Measurements from ENCODE around the gene VAC14. TPM values are rescaled to one million over a fixed set of nuclear protein-coding genes. Genes with fewer than 3 reads are reported as not detected.
A peak's percentile ranks its signal among the peaks of the same experiment; 100 is the strongest.
"Not testable (repeated sequence)": the region's sequence is repeated elsewhere in the genome, so short reads cannot be mapped to it uniquely, and the experiment has no call there.

VAC14 gene
- total RNA-seq, 1 donor from 2014 or later, result 20.6 TPM

DNA sequence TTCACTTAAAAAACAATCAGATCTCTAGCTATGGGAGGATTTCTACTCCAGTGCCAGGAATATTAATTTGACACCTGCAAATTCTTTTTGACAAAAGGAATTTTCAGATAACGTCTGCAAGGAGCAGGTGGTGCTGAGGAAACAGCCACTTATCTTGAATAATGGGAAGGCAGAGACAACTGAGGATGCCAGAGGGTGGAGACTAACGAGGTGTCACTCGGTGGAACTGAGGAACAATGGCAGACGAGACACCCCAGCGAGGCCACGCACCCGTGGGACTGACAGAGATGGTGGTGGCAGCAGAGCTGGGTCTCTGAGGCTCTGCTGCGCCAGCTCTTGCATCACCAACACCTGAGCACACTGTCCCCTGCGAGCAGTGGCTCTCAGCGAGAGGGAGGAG lies 42.2 kb downstream of the VAC14 start:
- DNase-seq, result no peak

DNA sequence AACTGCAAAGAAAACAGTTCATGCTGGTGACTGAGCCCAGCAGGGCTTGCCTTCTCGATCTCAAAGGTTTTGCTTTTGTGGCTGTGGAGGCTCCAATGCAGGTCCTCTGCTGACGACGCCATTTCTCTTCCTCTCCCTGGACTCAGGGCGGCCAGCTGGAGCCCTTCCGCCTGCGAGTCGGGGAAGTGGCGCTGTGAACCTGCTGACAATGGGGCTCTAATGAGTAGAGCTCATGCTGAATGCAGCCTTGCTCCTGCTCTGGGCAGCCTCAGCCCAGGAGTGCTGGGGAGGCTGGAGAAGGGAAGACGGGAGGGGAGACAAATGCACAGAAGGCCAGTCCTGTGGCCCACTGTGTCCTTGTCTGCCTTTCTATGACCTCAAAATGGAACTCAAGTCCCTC lies 43.8 kb downstream of the VAC14 start:
- DNase-seq, result no peak

DNA sequence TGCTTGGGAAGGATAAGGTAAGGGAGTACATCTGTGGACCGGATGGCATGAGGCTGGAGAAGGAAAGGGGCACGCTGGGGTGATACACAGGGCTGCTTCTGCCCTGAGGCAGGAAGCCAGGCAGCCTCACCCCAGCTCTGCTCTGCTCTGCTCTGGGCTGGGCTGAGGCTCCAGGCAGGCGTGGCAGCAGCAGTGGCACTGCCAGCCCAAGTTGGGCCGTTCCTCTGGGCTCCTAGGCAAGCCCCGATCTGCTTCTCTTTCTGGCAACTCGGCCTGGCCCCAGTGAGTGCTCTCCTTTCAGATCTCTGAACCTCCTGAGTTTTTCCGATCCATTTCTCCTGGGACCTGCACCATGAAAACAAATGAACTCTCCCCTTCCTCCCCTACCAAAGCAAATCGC lies 44.9 kb downstream of the VAC14 start:
- no peak for DNase-seq

DNA sequence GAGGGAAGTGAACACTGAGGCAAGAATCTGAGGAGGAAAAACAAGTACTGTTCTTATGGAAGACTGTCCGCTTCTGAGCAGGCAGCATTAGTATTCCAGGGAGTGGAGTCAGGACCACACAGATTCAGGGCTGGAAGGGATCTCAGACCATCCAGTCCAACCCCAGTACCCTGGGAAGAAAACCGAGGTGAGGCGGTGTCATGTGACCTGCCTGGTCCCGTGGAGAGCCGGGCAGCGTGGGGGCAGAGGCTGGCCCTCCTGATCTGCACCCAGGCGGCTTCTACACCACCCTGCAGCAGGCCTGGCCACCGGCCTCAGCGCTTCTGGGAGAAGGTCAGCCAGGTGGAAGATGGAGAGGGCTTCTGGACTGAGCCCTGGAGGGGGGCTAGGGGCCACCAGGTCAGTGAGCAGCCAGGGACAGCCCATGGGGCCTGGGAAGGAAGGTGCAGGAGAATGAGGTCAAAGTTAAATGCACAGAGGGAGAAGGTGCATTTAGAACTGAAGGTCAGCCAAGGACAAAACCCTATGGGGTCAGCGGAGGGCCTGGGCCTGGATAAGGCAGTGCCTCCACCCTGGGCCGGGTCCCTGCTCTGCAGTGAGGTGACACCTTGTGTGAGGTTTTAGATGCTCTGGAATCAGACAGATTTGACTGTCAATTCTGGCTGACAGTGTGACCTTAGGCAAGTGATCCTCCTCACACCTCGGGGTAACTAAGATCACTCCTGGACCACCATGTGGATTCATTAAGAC lies 45.9 kb downstream of the VAC14 start:
- DNase-seq, result no peak

DNA sequence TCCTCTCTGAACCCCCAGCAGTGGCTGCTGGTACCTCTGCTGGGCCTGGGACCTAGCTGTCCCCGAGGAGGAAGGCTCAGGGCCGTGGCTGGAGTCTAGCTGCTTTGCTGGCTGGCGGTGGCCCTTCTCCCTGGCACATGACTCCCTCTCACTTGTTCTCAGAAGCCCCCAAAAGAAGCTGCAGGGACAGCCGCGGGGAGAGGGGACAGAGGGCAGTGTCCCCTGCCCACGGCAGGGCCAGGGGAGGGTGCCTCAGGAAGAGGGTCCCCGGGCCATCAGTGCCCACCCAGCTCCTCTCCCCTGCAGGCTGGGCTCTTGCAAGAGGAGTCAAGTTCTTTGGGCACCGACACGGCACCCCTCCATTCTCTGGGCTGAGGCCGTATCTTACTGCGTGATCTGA lies 46.6 kb downstream of the VAC14 start:
- DNase-seq, result no peak

DNA sequence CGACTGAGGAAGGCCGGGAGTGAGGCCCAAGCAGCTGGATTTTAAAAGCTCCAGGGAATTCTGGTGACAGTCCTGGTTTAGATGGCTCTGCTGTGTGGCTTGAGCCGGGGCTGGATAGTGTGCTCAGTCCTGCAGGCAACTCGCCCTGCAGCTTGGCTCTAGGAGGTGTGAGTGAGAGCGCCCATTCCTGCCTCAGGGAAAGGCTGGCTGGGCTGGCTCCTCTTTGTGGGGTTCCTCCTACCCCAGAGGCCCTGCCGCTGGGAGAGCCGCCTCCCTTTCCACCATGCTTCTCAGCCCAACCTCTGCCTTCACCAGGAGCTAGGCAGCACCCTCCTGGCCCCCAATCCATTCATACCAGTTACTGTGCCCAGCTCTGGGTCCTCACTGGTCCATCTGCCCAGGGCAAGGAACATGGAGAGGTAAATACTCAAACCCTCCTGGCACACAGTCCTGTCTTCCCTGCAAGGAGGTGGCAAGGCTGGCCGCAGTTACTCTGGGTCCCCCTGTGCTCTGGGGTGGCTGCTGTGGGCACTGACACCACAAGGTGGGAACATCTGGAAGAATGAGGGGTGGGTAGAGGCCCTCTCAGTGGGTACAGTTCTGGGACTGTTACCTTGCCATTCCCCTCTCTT lies 47.1 kb downstream of the VAC14 start:
- DNase-seq, result no peak

DNA sequence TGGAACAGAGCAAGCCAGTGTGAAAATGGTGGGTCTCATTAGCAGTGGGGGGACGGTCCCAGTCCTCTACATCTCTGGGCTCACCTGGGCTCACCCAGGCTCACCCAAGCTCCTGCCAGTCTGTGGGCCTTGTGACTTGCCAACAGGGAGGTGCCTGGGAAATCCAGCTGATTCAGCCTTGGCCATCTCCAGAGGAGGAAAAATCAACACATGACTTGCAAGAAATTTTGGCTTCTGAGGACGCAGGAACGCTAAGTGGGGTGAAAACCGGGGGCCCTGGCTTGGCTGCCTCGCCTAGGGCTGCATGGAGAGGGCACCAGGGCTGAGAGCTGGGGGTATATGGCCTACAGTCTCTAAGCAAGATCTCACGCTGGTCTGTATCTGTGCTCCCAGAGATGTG lies 47.7 kb downstream of the VAC14 start:
- no peak for DNase-seq

DNA sequence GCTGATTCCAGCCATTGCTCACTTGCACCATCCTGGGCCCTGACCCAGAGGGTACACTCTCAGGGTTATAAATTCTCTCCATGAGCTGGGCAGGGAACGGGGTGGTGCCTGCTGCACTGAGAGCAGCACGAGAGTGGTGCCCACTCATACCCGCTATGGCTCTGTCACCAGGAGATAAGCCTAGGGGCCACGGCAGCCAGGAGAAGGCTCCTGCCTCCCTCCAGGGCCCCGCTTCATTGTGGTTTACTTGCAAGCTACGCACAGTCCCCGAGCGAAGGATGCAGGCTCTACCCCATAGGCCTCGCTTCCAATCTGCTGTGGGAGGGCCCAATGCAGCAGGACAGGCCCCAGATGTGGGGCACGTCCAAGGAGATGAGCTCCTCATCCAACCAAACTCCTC lies 48.5 kb downstream of the VAC14 start:
- DNase-seq, result no peak

DNA sequence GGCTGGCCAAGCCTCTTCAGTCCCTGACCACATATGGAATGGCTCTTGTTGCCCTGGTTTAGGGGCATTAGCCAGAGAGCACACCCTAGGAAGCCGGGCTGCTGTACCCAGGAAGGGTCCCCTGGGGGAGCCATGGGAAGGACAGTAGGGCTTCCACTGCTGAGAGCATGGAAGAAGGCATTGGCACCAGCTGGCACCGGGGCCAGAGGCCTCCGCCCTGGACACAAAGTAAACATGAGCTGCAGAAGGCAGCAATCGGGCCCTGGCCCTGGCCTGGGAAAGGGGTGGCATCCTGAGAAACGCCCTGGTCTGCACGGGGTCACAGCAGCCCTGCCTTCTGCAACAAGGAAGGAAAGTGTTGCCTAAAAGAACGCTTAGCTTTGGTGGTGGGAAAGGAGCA lies 49.4 kb downstream of the VAC14 start:
- no peak for DNase-seq

DNA sequence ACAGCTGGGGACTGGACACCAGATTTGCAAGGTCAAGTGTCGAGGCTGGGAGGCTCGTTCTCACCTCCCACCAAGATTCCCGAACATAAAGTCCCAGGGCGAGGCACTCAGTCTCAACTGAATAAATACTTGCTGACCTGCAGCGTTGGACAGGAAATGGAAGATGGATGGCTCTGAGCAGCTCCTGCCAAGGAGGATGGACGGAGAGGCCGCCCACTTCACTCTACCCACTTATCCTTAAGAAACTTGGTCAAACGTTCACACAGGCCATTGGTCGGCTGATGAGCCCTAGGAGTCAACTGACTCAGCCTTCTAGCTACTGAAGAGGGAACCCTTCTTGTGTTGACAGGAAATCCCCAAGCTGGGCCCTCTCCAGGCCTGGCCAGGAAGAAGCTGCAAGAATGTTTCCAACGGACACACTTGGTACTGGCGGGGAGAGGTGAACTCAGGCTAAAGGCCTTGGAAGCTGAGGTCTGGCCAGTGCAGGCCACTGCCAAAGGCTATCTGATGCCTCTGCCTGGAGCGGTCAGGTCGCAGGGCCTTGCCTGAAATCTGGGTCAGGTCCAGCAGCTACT lies 50.0 kb downstream of the VAC14 start:
- peak; percentile 78 for DNase-seq

DNA sequence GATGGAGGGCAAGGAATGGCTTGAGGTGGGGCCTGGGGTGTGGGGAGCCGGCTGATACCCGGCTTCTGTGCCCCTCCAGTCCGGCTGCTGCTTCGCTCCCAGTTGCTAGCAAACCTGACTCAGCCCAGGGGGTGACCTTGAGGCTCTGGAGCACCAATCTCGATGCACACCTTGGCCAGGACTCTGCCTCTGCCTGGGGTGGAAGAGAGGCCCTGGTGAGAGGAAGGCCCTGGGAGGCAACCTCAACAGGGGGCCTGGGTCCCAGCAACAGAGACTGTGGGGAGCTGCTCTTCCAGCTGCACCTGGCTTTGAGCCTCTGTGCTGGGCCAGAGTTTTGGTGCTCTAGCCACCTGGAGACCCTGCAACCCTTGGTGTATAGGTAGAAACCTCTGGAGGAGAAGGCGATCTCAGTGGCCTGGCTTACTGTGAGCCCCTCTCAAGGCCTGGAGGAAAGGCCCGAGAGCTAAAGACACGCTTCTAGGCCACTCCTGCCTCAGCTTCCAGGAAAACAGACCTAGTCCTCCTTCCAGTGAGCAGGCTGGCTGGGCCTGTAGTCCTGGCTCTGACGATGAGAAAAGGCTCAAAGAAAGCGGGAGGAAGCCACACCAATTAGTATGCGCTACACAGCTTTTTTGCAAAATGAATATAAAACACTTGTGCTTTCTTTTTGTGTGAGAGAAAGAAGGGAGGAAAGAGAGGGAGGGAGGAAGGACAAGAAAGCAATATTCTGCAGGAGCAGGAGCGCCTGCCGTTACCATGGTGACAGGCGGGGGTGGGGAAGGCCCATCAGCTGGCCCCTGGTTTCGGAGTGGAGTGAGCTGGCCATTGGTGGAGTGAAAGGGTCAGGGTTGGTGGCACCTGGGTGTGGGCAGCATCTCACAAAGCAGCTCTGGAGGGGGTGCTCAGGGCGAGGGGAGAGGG lies 51.0 kb downstream of the VAC14 start:
- no peak for DNase-seq

DNA sequence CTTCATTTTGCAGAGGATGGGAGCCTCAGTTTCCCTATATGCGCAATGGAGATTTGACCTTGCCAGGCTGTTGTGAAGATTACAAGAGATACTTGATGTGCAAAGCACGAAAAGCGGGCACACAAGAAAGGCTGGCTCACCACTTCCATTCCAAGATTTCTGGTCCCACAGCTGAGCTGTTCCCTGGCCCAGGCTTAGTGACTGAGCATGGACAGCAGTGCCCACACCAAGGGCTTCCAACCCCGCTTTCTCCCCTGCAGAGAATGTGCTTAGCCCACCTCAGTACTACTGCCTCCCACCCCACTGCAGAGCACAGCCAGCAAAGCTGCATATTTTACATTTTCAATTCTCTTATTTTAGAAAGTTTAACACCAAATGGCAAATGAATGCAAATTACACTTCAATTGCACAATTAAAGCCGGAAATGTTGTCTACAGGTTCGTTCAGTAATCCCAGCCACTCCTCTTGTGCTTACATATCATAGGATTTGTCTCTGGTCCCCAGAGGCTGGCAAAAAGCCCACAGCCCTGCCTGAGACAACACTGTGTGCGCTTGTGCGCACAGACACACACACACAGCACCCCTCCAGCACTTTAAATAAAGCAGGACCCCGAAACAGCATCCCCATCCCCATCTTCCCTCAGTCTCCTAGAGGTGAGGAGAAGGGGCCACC lies 51.8 kb downstream of the VAC14 start:
- DNase-seq, result no peak

DNA sequence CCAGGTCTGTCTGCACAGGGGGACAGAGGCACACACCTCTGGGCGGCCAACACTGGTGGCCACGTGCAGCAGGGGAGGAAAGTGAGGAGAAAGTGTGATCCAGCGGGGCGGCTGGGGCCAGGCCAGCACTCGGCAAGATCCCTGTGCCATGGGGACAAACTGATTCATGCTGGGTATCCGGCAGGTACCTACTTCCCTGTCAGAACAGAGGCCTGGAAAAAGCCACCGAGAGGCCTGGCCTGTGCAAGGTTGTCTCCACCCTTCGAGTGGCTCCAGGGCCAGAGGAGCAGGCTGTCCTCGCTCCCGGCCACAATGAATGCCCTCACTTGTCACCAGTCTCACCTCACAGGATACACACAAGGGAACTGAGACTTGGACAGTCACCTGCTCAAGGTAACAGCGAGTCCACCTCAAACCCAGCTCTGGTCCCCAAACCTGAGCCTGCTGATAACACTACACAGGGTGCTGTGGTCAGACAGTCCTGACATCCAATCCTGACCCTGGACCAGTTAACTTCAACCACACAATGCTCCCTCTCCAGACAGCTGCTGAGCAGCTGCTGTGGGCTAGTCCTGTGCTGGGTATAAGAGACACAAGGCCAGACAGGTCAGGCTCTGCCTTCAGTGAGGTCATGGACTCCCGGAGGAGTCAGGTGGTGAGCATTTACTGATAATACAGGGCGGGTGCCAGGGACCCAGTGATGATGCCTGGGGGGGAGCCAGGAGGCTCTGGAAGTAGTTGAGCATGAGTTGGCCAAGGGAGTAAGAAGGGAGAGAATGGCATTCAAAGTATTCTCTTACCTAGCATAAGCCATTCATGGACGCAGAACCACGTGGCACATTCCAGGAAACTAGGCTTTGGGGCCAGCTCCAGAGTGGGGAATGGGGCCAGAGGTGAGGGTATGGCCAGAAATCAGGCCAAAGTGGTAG lies 53.0 kb downstream of the VAC14 start:
- no peak for DNase-seq

DNA sequence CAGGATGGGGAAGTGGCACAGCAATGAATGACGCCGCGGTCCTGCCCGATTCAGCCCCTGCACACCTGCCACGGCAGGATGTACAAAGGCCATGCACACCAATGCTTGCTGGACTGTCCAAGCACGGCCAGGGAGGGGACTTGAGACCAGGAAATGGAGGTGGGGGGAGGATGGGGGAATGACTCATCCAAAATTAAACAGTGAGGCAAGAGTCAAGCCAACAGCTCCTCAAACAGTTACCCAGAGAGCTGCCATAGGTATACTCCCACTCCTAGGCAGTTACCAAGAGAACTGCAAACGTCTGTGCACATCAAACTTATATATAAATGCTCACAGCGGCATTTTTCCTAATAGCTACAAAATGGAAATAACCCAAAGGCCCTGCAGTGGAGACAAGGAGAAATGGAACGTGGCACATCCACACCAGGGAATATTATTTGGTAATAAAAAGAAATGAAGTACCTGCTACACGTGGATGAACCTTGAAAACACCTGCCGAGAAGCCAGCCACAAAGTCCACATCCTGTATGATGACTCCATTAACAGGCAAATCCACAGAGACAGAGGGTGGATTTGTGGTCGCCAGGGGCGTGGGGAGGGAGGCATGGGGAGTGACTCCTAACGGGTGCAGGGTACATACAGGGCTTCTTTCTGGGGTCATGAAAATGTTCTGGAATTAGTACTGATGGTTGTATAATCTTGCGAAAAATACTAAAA lies 54.1 kb downstream of the VAC14 start:
- peak; percentile 86 for DNase-seq

DNA sequence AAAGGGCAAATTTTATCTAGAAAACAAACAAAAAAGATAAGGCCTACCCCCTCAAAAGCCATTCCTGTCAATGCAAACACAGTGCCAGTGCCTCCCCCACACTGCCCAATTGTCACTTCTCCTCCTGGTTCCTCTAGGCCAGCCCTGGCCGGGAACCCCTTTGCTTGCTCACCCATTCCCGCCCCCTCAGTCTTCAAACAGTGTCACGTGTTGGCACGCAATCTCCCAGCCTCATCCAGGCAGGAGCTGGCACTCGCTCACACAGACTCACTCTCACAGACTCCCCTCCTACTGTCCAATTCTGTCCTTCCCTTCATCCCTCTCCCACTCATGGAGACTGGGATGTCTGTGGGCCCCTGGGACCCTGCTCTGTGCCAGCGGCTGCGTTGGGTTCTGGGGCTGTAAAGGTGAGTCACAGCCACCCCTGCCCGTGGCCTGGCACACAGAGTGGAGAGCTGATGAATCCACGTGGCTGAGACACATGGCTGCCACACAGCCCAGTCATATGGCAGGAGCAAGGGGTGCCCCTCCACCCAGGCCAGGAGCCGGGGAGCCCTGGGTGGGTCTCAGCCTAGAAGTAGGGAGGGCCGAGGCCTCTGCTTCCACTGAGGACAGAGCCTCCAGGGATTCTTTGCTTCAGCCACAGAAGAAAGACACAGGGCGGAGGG lies 54.8 kb downstream of the VAC14 start:
- DNase-seq, result peak; percentile 64

DNA sequence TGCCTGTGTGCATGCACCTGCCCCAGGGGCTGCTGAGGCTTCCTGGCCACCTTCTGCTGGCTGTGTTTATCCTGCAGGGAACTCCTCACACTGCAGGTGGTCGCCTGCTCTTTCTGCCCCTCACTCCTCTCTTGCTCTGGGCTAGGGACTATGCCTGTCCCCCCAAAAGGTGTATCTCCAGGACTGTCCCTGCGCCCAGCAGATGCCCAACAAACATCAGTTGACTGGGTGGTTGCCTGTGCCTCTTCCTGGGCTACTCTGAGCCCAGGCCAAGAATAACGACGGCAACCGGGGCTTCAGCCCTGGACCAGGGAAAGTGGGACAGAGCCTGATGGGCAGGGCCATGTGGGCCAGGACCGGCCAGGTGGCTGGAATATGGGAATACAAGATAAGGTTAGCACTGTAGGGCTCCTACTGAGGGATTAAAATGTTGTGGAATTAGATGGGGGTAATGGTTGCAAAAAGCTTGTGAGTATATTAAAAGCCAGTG lies 55.4 kb downstream of the VAC14 start:
- no peak for DNase-seq

DNA sequence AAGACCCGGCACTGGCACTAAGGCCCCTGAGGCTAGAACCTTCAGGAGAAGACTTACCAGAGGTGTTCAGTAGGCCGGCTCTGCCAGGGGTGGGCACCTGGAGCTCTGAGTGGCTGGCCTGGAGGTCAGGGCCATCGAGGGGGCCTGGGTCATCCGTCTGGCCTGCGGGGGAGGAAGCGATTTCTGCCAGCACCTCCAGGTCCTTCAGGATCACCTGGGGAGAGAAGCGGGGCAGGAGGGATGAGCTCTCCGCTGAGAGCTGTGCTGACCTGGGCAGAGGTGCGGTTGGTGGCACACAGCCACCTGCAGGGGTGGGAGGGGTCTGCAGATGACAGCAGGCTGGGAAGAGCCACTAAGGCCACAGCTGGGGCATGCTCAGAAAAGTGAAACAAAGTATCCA lies 56.6 kb downstream of the VAC14 start:
- DNase-seq, result no peak

DNA sequence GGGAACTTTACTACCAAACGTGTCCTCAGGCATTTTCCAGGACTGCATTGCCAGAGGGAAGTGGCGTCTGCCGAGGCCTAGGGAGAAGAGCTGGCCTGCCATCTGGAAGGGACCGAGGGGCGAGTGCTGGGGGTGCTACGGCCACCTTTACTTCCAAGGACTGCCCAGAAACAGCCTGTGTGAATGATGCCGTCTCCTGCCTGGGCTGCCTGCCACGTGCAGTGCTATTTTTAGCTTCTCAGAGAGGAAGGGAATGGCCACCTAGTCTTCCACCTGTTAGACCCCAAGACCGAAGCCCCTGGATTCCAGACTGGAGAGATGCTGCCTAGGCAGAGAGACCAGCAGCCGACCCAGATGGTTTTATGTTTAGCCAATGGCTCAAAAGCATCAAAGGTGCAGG lies 57.2 kb downstream of the VAC14 start:
- DNase-seq, result no peak

DNA sequence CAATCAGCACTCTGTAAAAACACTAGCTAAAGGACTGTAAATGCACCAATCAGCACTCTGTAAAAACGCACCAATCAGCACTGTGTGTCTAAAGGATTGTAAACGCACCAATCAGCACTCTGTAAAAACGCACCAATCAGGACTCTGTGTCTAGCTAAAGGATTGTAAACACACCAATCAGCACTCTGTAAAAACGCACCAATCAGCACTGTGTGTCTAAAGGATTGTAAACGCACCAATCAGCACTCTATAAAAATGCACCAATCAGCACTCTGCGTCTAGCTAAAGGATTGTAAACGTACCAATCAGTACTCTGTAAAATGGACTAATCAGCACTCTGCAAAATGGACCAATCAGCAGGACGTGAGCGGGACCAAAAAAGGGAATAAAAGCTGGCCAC lies 58.0 kb downstream of the VAC14 start:
- DNase-seq, result not testable (repeated sequence)

DNA sequence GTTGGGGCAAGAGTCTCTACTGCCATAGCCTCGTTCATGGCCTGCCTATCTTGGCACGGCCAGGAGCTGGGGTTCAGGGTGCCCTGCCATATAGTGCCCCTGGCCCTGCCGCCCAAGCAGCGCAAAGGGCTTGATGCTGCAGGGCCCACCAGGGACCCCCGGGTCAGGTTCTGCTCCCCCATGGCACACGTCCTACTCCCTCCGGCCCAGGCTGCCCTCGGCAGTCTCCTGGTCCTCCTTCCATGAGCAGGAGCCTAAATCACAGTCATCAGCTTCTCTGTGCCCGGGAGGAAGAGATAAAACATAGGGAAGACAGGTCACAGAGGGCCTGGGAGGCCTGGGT lies 59.2 kb downstream of the VAC14 start:
- DNase-seq, result no peak
